GM18499 (cell line): ENCODE results near the gene SLC18B1.
"Not testable (repeated sequence)": the region's sequence is repeated elsewhere in the genome, so short reads cannot be mapped to it uniquely, and the experiment has no call there.

ENCODE experiments used
- ATAC-seq: cut with Tn5 transposase; IDR thresholded peaks from one replicate; pipeline ENCODE4 v1.9.1; 2021; ENCODE audit warnings: moderate number of reproducible peaks; ENCODE audit not compliant: insufficient read depth, unreplicated experiment

The SLC18B1 gene

GRCh38 chr6:132804251-132804650 is 5.8 kb upstream of the SLC18B1 start:
- ATAC-seq = no peak

- no peak for ATAC-seq
These were observed 2.2 kb upstream of the SLC18B1 start for GRCh38 chr6:132800656-132801055.

GRCh38 chr6:132798869-132799538 is 567 bp upstream of the SLC18B1 start:
- ATAC-seq = peak; percentile 88

- ATAC-seq = no peak
These were observed 3.0 kb downstream of the SLC18B1 start for GRCh38 chr6:132795461-132795860.

- no peak for ATAC-seq
These were observed 5.9 kb downstream of the SLC18B1 start for GRCh38 chr6:132792510-132792909.

GRCh38 chr6:132790450-132790849 is 8.0 kb downstream of the SLC18B1 start:
- ATAC-seq = no peak

GRCh38 chr6:132789396-132789776 is 9.1 kb downstream of the SLC18B1 start:
- no peak for ATAC-seq

GRCh38 chr6:132788658-132789395 is 9.6 kb downstream of the SLC18B1 start:
- ATAC-seq = no peak

GRCh38 chr6:132785936-132786335 is 12.5 kb downstream of the SLC18B1 start:
- no peak for ATAC-seq

GRCh38 chr6:132780770-132781371 is 17.6 kb downstream of the SLC18B1 start:
- no peak for ATAC-seq

GRCh38 chr6:132777881-132778280 is 20.6 kb downstream of the SLC18B1 start:
- not testable (repeated sequence) for ATAC-seq

GRCh38 chr6:132768051-132768517 is 30.4 kb downstream of the SLC18B1 start:
- ATAC-seq = peak; percentile 57

- no peak for ATAC-seq
These were observed 32.9 kb downstream of the SLC18B1 start for GRCh38 chr6:132765560-132765959.

GRCh38 chr6:132764370-132764769 is 34.1 kb downstream of the SLC18B1 start:
- no peak for ATAC-seq

GRCh38 chr6:132763269-132763668 is 35.2 kb downstream of the SLC18B1 start:
- peak; percentile 83 for ATAC-seq

GRCh38 chr6:132760256-132760655 is 38.2 kb downstream of the SLC18B1 start:
- no peak for ATAC-seq

GRCh38 chr6:132758689-132759088 is 39.7 kb downstream of the SLC18B1 start:
- no peak for ATAC-seq

GRCh38 chr6:132752255-132752654 is 46.2 kb downstream of the SLC18B1 start:
- ATAC-seq = no peak

- no peak for ATAC-seq
These were observed 46.6 kb downstream of the SLC18B1 start for GRCh38 chr6:132751828-132752227.

- ATAC-seq = no peak
These were observed 47.1 kb downstream of the SLC18B1 start for GRCh38 chr6:132751306-132751705.
